Parathyroid adenoma (tissue), 2 donors: ENCODE data around the gene EPB41.

Experiments
- H2AFZ ChIP-seq: fragments of 300-600 bp; sonication (generic); one replicate; pipeline ENCODE4 v1.7.0; 2017; ENCODE audit warnings: antibody characterized with exemption, mild to moderate bottlenecking
- H3K27ac ChIP-seq: fragments of 300-600 bp; sonication (generic); one replicate; pipeline ENCODE4 v1.7.0; 2017
- H3K27me3 ChIP-seq: fragments of 300-600 bp; sonication (generic); one replicate; pipeline ENCODE4 v1.7.0; 2017; ENCODE audit warnings: low read length; ENCODE audit not compliant: control insufficient read depth, insufficient read depth
- H3K36me3 ChIP-seq: fragments of 300-600 bp; sonication (generic); one replicate; pipeline ENCODE4 v1.7.0; 2017; ENCODE audit warnings: low read length; ENCODE audit not compliant: control insufficient read depth, insufficient read depth
- H3K4me1 ChIP-seq: fragments of 300-600 bp; sonication (generic); one replicate; pipeline ENCODE4 v1.7.0; 2017; ENCODE audit warnings: control low read depth
- H3K4me2 ChIP-seq: fragments of 300-600 bp; sonication (generic); one replicate; pipeline ENCODE4 v1.7.0; 2017; ENCODE audit warnings: low read length
- H3K4me3 ChIP-seq: fragments of 300-600 bp; sonication (generic); one replicate; pipeline ENCODE4 v1.7.0; 2017; ENCODE audit warnings: low read depth, low read length
- H3K79me2 ChIP-seq: fragments of 300-600 bp; sonication (generic); one replicate; pipeline ENCODE4 v1.7.0; 2017; ENCODE audit warnings: control low read depth
- H3K9ac ChIP-seq: fragments of 300-600 bp; sonication (generic); one replicate; pipeline ENCODE4 v1.7.0; 2017; ENCODE audit warnings: mild to moderate bottlenecking
- H3K9me3 ChIP-seq: fragments of 300-600 bp; sonication (generic); one replicate; pipeline ENCODE4 v1.7.0; 2017; ENCODE audit warnings: low read length; ENCODE audit not compliant: control insufficient read depth
- TF ChIP-seq, protein P1 (sequence below): fragments of 300-600 bp; sonication (generic); IDR thresholded peaks from one replicate; pipeline ENCODE4 v1.7.0; 2017; ENCODE audit warnings: antibody characterized with exemption, mild to moderate bottlenecking
- donor health status: primary hyperparathyroidism.

Gene EPB41

DNA sequence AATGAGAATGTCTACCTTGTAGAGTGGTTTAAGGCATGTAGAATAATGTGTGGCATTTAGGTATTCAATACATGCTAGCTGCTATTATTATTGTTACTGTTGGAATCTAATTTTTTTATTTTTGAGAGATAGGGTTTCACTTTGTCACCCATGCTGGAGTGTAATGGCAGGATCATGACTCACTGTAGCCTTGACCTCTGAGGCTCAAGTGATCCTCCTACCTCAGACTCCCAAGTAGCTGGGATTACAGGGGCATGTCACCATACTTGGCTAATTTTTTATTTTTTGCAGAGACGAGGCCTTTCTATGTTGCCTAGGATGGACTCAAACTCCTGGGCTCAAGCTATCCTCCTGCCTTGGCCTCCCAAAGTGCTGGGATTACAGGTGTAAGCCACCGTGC, 61.9 kb downstream of the EPB41 start:
- no peak overlapping the region for H3K27ac ChIP-seq
- no peaks in the 10 kb centered on the region for H3K27me3 ChIP-seq
- H3K9ac ChIP-seq, result no peak overlapping the region
- H3K36me3 ChIP-seq, result no peaks in the 10 kb centered on the region
- H3K4me3 ChIP-seq, result no peak overlapping the region
- no peak overlapping the region for H3K4me2 ChIP-seq
- TF ChIP-seq, protein P1, sequence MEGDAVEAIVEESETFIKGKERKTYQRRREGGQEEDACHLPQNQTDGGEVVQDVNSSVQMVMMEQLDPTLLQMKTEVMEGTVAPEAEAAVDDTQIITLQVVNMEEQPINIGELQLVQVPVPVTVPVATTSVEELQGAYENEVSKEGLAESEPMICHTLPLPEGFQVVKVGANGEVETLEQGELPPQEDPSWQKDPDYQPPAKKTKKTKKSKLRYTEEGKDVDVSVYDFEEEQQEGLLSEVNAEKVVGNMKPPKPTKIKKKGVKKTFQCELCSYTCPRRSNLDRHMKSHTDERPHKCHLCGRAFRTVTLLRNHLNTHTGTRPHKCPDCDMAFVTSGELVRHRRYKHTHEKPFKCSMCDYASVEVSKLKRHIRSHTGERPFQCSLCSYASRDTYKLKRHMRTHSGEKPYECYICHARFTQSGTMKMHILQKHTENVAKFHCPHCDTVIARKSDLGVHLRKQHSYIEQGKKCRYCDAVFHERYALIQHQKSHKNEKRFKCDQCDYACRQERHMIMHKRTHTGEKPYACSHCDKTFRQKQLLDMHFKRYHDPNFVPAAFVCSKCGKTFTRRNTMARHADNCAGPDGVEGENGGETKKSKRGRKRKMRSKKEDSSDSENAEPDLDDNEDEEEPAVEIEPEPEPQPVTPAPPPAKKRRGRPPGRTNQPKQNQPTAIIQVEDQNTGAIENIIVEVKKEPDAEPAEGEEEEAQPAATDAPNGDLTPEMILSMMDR, result no peak
- no peaks in the 10 kb centered on the region for H3K4me1 ChIP-seq
- H3K9me3 ChIP-seq, result no peaks in the 10 kb centered on the region
- H3K79me2 ChIP-seq, result no peaks in the 10 kb centered on the region
- H2AFZ ChIP-seq, result no peak overlapping the region

DNA sequence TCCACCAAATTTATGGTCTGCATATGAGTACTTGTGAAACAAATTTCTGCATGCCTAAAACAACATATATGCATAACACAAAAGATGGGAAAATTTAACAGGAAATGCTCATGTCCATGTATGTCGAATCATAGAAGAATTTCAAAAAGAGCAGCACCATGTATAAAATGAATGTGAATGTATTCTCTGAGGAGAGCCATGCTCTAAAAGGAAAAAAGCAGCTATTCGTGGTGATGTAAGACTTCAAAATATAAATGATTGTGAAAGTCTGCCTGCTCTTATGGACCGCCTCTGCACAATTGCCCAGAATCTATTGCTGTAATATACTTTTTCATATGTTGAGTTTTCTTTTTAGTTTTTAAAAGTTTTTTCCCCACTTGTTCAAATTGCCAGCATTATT, 66.8 kb downstream of the EPB41 start:
- TF ChIP-seq, protein P1, result no peak
- H3K79me2 ChIP-seq, result no peaks in the 10 kb centered on the region
- H3K4me3 ChIP-seq, result no peak overlapping the region
- H3K4me2 ChIP-seq, result no peak overlapping the region
- no peaks in the 10 kb centered on the region for H3K36me3 ChIP-seq
- no peaks in the 10 kb centered on the region for H3K9me3 ChIP-seq
- H3K27me3 ChIP-seq, result no peaks in the 10 kb centered on the region
- H3K9ac ChIP-seq, result no peak overlapping the region
- no peaks in the 10 kb centered on the region for H3K4me1 ChIP-seq
- no peak overlapping the region for H3K27ac ChIP-seq
- H2AFZ ChIP-seq, result no peak overlapping the region

DNA sequence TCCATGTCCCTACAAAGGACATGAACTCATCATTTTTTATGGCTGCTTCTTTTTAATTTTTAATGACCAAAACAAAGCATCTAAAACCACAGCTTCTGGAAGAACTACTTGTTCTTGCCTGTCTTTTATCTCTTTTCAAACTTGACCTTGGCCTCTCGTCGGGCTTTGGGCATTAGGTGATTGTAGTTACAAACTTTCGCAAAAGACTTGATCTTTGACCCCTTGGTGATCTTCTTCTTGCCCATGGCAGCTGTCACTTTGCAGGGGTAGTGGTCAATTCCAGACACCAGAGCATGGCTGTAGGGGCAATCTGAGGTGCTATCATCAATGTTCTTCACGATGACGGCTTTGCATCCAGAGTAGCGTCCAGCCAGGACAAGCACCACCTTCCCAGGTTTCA, 67.8 kb downstream of the EPB41 start:
- H3K27ac ChIP-seq, result no peak overlapping the region
- no peaks in the 10 kb centered on the region for H3K27me3 ChIP-seq

DNA sequence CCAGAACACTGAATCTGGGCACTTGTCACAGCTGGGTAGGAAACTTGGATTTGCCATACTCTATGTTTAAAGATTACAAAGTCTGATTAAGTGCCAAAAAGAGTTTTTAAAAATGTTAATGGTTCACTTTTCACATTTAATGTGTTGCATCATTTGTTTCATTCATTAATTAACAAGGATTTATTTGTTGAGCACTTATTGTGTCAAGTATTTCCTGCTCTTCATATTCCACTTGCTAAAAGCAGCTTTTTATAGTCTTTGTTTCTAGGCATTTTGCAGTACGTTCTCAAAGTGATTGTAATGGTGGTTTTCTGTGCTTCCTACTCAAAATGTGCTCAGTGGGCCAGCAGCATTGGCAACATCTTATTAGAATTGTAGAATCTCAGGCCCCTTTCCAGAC, 68.7 kb downstream of the EPB41 start:
- Histone ChIP-seq H3K4me2 (no peak overlapping the region), H3K4me1 (no peaks in the 10 kb centered on the region), H3K27ac (no peak overlapping the region), H3K9ac (no peak overlapping the region), H3K36me3 (no peaks in the 10 kb centered on the region), H3K27me3 (no peaks in the 10 kb centered on the region), H2AFZ (no peak overlapping the region), H3K79me2 (no peaks in the 10 kb centered on the region), H3K4me3 (no peak overlapping the region), H3K9me3 (no peaks in the 10 kb centered on the region)
- TF ChIP-seq, protein P1, result no peak

More for the DNA sequence above, 67.8 kb downstream of the EPB41 start:
- H3K9ac ChIP-seq, result no peak overlapping the region
- no peaks in the 10 kb centered on the region for H3K9me3 ChIP-seq
- no peaks in the 10 kb centered on the region for H3K4me1 ChIP-seq
- no peaks in the 10 kb centered on the region for H3K36me3 ChIP-seq
- TF ChIP-seq, protein P1, result no peak
- no peaks in the 10 kb centered on the region for H3K79me2 ChIP-seq
- no peak overlapping the region for H2AFZ ChIP-seq
- H3K4me2 ChIP-seq, result no peak overlapping the region
- H3K4me3 ChIP-seq, result no peak overlapping the region

DNA sequence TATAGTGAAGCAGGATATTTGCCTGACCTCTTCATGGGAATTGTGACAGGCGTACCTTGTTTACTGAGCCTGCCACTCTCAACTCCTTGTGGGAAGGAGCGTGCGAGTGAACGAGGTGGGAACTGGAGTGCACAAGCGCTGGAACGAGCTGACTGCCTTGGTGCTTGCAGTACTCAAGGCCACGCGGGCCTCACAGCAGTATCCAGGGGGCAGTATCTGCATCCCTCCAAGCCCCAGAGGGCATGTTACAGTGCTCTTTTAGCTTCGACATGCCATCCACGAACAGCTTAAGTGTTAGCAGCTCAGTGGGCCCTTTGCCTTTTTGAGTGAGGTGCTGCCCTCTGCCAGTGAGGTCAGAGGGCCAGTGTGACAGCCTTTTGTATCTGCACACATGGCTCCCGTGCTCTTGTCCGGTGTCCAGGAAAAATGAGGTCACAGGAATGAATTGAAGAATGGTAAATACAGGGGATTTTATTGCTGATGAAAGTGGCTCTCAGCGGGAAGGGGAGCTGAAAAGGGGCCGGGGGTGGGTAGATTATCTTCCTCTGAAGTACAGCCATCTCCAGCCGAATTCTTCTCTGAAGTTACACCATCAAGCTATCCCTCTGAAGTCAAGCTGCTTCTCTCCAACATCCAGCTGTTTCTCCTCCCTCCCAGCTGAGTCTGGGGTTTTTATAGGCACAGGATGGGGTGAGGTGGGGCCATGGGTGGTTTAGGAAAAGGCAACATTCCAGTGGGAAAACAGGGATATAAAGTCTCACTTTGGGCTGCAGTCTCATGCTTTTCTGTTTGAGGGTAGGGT, 69.3 kb downstream of the EPB41 start:
- H3K27me3 ChIP-seq, result no peaks in the 10 kb centered on the region
- H3K79me2 ChIP-seq, result no peaks in the 10 kb centered on the region
- no peak overlapping the region for H2AFZ ChIP-seq
- H3K4me2 ChIP-seq, result no peak overlapping the region
- no peaks in the 10 kb centered on the region for H3K9me3 ChIP-seq
- no peaks in the 10 kb centered on the region for H3K36me3 ChIP-seq
- H3K4me1 ChIP-seq, result no peaks in the 10 kb centered on the region
- H3K27ac ChIP-seq, result no peak overlapping the region
- no peak overlapping the region for H3K9ac ChIP-seq
- no peak overlapping the region for H3K4me3 ChIP-seq
- TF ChIP-seq, protein P1, result no peak
